Measurements from ENCODE around the gene MRTFB.

DNA sequence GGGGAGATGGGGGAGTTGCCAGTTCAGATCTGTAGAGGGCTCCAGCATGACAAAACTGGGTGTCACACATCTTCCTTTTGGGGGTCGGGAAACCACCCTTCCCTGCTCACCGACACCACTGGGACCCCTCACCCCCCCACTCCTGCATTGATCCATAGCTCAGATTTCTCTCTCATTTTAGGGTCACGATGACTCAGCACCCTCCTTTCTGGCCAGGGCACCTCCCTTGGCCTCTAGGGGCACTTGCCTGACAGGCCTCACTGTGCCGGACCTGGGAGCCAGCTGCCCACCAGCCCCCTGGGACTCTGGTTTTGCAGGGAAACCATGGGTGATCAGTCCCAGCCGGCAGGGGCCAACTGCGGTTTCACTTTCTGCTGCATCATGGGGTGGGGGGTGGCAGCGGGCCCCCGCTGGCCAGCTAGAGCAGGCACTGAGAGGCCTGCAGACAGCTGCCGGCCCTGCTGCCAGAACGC lies 239.4 kb downstream of the MRTFB start:
- no peak for TF ChIP-seq POLR2A (IDR thresholded peaks at IDR 0.05)
- TF ChIP-seq CTCF (IDR thresholded peaks at IDR 0.05): no peak

Measured in suprapubic skin (tissue), 3 donors.